ENCODE results near the gene OR4C46.
"Not testable (repeated sequence)": the region's sequence is repeated elsewhere in the genome, so short reads cannot be mapped to it uniquely, and the experiment has no call there.

The OR4C46 gene

DNA sequence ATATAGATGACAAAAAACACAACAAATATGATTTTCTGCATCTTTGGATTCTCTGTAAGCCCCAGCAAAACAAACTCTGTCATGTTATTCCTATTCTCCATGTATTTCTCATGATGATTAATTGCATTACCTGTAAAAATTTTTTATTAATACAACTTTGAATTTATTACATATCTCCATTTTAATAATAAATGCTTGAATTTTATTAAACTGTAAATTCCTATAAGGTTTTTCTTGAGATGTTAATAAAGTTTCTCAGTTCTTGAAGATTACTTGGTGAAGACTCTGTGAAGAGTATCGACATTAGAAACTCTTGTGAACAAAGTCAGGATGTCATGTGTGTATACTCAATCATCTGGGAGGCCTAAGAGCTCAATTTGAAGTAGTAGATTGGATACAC, at the start of gene OR4C46:
Gene OR4C46, minus strand, starts transcription at position 101 of the 400 bp plus-strand sequence. Its CDS starts 0 bp downstream, at position 101.
- DNase-seq (ENCODE audit: low spot score): no peak

DNA sequence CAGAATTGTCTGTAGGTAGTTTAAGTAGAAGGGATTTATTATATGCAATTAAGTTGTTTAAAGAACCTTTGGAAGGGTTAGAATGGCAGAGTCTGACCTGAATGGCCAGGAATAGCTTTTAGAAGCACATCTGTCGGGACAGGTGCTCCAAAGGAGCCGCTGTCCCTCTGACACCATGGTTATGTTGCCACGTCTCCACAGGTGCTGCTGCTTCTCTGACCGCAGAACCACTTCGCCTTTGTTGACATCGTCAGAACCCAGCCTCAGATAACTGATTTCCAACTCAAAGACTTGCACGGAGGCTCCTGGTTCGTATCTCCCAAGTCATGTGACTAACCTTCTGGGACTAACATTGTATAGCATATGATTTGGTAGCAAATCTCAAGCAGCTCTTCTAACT, 41.8 kb upstream of the OR4C46 start:
- not testable (repeated sequence) for DNase-seq (ENCODE audit: low spot score)

DNA sequence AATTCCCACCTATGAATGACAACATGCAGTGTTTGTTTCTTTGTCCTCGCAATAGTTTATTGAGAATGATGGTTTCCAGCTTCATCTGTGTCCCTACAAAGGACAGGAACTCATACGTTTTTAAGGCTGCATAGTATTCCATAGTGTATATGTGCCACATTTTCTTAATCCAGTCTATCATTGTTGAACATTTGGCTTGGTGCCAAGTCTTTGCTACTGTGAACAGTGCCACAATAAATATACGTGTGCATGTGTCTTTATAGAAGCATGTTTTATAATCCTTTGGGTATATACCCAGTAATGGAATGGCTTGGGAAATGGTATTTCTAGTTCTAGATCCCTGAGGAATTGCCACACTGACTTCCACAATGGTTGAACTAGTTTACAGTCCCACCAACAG, 42.4 kb downstream of the OR4C46 start:
- DNase-seq (ENCODE audit: low spot score): not testable (repeated sequence)

DNA sequence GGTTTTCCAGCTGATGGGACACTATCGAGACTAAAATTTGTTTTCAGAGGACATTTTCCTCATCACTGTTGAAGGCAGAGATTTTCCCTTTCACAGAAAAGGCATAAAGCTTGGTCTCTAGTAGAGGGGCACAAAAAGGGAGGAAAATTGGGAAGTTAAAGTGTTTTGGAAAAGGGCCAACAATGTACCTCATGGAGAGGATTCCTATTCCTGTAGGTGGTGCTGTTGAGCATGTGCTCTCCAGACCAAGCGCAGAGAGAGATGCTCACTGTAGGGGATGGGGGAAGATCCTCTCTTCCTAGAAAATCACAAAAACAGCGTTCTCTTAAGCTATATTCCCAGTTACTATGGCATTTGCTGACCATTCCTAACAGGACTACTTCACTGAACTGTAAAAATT, 44.9 kb downstream of the OR4C46 start:
- DNase-seq (ENCODE audit: low spot score): no peak

DNA sequence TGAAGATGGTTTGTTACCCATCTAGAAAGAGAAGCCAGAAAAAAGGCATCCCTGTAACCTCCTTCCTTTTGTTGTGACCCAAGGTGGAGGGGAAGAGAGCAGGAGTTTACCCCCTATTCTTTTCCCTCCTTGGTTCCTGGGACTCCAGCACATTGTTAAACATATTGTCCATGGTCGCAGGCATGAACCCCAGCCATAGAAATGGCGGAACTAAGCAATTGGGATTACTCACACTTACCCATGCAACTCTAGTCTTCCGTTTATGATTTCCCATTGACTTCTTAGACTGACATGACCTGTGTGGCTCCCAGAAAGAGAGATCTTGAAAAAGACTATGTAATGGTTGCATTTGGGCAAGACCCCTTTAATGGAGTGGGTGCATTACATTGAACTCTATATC, 45.4 kb downstream of the OR4C46 start:
- no peak for DNase-seq (ENCODE audit: low spot score)
